A204.1 (cell line): ENCODE results near the gene COMTD1.

Source experiments
- FAIRE-seq: peaks from 2 replicates; lab custom pipeline; 2012; peaks lifted over from hg19 to GRCh38; lab: Jason Lieb, UNC

Gene COMTD1

DNA sequence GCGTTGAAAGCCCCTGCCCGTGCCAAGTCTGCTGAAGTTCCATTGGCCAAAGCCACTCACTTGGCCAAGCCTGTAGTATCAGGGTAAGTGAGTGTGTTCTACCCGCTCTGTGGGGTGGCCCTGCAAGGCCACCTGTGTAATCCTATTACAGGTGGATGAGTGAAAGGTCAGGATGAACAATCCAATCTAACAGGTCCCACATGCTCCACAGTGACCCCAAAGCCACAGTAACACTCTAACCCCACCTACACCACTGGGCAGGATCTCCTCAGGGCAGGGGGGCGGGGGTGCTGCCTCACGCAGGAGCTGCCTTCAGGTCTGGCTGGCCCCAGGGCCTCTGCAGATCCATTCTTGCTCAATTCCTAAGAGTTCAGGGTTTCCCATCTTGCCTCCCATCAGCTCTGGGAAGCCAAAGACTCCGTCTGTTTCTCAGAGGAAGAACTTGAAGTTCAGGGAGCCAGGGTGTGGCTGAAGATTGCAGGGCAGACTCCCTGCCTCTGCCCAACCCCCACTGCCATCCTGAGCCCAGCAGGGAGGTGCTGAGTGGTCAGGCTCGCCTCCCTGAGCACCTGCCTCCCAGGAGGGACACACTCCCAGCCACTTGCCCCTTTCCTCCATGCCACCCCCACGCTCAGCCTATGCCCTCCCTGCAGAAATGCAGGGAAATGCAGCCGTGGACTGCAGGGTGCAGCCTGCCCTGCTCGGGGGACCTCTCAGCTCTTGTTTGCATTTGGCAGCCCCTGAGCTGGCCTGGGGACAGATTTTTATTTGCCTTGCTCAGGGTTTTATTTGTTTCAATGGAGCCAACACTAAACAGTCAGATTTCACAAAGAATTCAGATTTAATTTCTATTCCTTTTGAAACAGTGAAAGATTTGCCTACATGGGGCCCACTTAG lies 9.8 kb upstream of the COMTD1 start:
- no peak for FAIRE-seq

DNA sequence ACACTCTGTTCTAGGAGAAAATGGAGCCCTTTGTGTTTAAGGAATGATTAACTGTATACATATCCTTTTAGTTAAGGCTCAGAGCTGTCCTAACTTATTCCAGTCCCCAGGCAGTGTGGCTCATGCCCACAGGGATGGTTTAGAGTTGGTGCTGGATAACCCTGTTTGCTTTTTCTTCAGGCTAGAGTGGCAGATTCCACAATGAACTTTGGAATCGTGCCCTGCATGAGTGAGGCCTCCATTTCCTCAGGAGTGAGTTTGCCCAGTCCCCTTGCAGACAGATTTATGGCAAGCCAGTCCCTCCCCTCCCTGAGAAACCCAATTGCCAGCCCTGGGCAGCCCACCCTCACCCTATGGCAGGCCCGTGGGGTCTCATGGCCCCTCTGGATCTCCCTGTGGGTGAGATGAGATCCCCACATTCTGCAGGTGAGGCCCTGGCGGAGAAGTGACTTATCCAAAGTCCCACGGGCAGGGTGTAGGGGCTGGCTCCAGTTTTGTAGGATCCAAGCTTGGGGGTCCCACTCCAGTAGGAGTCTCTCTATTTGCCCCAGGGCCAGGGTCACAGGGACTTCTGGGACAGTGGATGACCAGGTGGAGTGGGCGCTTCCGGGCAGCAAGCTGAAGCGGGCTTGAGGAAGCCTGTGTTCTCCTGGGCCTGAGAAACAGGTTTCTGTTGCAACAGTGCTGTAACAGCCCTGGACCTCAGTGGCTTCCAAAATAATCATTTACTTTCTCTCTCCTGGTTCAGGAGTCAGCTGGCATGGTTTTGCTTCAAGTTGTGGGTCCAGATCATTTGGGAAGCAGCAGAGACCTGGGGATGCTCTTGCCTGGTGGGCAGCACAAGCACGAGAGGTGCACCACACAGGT lies 9.0 kb upstream of the COMTD1 start:
- FAIRE-seq, result no peak

DNA sequence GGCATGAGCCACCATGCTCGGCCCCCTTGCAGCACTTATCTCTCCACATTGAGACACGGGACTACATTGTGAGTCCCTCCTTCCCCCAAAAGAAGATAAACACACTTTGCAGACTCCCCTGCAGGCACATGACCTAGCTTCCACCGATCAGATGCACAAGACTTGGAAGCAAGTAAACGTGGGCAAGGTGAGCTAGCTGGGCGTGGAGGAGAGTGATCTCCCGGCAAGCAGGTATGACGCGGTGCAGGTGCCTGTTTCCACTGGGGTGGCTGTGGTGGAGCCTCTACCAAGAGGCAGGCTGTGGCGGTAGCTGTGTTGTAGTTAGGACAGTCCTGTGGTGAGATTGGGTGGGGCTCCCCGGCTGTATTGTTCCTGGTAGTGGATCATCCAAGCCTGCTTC lies 7.7 kb upstream of the COMTD1 start:
- no peak for FAIRE-seq

DNA sequence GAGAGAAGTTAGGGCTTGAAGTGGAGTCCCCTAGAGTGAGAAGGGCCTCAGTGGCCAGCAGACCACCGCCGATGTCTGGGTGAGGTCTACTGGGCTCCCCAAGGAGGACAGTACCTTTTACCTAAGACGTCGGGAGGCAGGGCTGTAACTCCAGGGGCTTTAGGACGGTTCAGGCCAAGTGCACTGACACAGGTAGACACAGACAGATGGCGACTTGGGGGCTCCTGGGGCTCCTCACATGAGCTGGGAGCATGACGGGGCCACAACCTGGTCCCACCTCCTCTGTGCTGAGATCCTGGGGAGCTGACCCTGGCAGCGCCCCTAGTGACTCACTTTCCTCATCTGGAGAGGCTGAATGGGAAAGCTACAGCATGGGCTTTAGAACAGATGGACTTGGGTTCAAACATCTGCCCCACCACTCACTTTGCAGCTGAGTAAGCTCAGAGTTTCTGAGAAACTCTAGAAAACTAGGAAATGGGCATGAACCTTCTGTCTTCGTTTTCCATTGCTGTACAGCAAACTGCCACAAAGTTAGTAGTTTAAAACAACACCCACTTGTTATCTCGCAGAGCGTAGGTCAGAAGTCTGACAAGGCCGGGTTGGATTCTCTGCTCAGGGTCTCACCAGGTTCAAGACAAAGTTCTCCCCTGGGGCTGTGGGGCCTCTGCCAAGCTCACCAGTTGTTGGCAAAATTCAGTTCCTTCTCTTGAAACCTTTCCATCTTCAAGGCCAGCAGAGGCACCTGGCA lies 4.7 kb upstream of the COMTD1 start:
- no peak for FAIRE-seq

DNA sequence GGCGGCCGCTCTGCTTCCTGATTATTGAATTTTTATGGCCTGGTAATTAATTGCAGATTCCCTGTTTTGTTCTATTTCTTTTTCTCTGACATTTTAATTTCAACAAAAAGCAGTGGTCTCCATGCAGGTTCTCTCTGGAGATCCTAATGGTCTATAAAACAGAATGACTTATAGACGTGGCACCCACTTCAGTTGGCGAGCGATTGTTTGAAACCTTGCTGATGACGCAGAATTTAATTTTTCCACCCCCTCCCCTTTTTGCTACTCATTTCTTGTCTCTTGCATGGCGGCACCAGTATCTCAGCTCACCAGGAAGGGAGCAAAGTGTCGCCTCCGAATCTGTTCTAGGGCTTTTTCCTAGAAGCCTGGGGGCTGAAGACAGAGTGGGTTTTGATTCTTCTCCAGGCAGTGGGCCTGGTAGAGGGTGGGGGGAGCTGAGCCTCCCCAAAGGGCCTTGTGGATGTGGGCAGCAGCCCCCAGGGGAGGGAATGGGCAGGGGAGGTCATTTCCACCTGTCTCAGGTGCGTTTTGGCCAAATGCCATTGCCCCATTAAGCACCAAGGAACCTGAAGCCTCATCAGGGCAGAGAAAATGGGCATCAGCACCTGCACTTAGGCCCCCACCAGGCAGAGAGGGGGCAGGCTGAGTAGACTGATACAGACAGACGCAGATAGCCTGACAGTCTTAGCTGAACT lies 3.5 kb upstream of the COMTD1 start:
- FAIRE-seq, result no peak

DNA sequence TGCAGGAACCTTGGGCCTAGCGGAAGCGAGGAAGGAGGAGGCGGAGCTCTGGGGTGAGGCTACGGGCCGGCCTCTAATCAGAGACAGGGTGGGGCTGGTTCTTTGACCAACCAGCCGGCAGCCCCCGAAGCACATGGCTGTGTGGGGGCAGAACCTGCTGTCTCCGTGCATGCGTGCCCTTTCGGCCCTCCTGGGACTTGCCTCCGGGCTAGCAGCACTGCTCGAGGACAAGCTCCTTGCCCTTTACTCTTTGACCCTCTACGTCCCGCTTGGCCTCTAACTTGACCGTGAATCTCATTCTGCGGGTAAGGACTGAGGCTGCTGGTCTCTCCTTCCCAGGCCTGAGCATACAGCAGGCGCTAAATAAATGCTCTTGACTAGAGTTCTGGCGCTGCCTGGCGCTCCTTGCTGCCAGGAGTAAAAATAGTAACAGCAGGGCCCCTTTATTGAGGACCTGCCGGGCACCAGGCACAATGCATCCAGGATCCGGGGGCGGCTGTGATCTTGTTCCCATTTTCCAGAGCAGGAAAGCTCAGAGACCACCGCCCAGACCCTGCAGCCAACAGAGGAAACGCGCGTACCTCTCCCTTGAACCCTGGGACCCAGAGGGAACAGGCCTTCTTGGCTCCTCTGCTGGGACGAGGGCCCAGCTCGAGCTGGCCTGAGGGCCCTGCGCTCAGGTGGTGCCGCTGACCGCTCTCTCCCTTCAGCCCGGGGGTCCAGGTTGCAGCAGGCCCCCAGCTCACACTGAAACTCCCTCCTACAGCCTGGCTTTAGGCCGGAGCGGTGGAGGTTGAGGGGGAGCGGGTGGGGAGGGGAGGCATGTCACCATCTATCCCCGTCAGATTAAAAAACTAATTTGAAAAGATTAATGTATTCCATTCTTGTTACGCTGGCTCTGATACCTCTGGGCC lies 2.7 kb upstream of the COMTD1 start:
- no peak for FAIRE-seq

DNA sequence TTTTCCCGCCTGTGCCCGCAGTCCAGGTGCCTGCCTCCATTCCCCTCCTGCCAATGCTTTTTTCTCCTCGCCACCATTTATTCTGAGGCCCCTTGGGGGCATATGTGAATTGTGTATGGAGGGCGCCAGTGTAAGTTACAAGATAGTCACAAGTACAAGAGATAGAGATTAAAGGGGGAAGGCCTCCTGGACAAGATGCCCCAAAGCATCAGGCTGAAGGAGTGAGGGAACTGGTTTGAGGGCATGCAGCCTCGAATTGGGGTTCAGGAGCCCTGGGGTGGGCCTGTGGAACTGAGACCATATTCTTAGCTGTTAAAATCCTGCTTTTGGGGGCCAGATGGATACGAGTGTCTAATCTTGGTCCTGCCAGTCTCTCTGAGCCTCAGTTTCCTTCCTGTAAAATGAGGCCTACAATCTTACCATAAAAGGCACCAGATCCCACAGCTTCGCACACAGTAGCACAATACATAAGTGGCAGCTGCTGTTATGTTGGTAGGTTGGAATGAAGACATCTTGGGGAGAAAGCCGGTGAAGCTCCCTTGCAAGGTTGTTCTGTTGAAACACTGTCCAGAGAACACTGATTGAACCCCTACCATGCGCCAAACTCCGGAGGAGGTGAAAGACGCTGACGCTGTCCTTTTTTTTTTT lies 545 bp upstream of the COMTD1 start:
- FAIRE-seq, result no peak

DNA sequence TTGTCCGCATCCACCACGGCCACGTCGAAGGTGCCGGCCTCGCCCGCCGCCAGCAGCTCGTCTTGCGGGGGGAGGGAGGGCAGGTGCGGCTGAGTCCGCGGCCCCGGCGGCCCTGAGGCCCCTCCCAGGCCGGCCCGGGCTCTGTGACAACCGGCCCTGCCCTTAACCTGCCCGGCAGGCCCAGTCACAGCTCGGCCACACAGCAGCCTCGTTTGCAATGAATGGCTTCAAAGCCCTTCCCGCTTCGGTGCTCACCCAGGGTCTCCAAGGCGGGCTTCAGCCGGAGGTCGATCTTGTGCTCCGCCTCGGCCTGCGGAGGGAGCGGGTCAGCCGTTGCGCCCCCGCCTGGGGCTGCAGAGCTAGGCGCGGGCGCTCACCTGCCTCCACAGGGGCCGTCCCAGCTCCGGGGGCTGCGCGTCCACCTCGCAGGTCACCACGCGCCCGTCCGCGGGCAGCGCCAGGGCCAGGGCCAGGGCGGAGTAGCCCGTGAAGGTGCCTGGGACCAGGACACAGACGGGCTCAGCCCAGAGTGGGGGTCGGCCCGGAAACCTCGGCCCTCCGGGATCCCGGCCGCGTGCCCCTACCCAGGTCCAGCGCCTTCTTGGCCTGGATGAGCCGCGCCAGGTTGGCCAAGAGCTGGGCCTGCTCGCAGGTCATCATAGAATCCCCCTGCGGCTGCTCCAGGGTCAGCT lies 928 bp downstream of the COMTD1 start:
- FAIRE-seq, result no peak

DNA sequence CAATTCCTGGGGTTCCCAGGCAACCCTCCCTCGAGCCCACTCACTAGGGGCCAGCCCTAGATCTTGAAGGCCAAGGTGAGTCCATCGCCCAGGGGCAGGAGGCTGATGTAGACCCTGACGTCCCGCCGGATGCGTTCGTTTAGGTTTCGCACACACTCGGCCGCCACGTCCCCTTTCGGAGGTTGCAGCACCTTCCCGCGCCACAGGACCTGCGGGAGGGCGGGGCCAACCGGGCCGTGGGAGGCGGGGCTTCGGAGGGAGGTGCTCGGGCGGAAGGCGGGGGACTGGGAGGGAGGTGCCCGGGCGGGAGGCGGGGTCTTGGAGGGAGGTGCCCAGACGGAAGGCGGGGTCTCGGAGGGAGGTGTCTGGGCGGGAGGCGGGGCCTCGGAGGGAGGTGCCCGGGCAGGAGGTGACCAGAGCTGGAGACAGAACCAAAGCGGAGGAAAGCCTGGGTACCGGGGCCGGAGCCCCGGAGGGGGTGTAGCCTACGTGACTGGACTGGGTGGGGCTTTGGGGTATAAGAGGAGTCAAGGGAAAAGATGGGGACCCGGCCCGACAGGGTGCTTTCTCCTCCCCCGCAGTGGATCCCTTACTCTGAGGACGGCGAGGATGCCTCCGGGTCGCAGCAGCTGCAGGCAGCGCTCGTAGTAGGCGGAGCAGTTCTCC lies 1.6 kb downstream of the COMTD1 start:
- FAIRE-seq, result no peak

DNA sequence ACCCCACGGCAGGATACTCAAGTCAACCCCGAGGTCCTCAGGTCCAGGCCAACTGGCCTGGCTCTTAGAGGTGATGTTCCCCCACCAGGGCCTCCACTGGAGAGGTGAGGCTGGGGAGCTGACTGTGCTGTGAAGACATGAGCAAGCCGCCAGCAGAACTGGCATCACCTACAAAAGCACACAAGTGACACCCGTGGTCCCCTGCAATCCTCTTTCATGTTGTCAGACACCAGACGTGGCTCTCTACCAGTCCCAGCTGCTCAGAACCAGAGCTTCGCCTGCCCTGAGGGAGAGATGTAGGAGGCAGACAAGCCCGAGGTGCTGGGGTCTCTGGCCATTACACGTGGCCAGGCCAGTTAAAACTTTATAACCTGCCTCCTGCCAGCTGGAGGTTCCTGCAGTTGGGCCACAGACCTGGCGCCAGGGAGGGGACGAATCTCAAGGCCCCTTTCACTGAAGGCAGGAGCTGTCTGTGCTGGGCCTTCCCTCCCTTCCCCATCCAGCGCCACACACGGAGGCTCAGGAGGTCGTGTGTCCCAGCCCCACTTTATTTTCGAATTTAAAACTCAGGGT lies 2.2 kb downstream of the COMTD1 start:
- FAIRE-seq, result no peak

DNA sequence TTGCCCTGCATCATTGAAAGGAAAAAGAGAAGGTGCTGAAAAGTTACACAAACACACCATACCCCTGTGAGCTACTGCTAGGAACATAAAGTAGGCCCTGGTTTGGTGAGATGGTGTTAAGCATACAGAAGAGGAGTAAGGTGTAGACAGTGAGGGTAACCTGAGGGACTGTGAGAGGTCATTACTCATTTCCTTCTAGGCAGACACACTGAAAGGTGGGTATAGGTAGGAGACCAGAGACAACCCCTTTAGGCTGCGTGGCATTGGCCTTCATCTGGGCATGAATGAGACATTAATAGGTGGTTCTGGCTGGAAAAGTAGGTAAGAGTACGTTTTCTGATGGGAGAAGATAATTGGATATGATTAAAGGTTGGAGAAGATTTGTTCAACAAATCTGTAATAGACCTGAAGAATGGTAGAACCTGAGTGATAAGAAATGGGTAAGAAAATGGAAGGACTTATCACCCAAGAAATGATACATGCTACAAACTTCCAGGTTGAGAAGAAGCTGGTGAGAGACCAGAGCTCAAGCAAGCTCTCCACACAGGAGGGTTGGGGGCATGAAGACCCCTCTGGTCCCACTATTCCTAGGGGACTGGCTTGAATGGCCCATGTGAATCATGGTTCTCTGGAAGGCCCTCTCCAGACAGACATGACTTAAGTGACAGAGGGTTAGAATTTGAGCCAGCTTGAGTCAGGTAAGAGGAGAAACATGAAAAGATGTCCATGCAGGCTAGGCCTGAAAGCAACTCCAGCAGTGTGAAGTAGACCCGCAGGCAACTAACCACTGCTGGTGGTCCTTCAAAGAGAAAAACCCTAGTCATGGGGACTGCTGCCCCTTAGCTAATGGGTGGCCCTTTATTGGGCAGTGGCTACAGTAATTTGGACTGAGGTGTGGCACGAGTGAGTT lies 3.8 kb downstream of the COMTD1 start:
- FAIRE-seq, result no peak

DNA sequence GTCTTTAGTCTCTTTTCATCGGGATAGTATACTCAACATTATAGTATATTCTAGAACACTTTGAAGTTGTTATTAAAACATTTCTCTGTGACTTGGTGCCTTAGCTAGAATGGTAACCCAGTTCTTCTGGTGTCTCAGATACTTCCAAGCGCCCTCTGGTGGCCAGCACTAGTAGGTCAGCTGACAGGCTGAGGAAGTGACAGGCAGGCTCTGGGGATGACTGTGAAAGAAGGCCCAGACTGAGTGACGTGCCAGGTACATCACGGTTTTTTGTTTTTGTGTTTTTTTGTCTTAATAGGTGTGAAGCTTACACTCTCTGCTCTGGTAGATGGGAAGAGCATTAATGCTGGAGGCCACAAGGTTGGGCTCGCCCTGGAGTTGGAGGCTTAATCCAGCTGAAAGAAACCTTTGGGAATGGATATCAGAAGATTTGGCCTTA lies 5.1 kb downstream of the COMTD1 start:
- peak; percentile 75 for FAIRE-seq

DNA sequence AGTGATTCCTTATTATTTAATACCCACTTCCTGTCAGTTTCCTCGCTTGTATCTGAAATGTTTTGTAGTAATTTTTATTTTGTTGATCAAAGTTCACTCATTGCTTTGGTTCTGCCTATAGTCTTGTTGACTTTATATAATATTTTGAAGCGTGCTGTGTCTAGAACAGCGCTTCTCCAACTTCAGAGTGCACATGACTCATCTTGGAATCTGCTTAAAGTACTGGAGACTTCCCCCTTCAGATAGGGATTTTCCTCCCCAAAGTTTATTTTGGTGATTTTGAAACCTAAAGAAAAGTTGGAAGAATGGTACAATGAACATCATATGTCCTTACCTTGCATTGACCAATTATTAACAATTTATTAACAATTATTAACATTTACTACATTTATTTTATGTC lies 5.8 kb downstream of the COMTD1 start:
- no peak for FAIRE-seq

DNA sequence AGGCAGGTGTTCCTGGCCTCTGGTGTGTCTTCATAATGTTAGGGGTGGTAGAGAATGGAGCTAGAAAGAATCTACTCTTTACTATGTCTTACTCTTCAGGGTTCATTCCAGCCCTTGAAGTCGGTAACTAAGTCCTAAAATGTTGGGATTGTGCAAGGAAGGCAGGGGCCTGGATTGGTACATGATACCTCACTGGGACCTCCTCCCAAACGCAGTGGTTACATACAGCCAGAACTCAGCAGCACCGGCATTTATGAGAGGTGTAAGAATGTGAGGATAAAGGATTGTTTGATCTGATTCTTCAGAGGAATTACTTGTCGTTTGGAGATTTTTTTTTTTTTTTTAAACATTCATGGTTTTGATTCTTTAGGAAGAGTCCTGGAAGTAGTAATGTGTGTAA lies 6.9 kb downstream of the COMTD1 start:
- no peak for FAIRE-seq

DNA sequence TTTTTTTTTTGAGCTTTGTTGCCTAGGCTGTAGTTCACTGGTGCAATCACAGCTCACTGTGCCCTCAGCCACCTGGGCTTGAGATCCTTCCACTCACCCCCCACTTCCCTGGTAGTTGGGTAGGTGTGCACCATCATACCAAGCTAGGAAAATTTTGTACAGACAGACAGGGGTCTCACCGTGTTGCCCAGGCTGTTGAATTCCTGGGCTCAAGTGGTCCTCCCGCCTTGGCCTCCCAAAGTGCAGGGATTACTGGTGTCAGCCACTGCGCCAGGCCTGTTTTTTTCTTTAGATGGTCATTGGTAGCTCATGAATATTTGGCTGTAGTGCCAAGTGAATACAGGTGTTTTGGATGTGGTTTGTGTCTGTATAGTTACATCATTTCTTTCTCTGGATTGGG lies 7.5 kb downstream of the COMTD1 start:
- no peak for FAIRE-seq

DNA sequence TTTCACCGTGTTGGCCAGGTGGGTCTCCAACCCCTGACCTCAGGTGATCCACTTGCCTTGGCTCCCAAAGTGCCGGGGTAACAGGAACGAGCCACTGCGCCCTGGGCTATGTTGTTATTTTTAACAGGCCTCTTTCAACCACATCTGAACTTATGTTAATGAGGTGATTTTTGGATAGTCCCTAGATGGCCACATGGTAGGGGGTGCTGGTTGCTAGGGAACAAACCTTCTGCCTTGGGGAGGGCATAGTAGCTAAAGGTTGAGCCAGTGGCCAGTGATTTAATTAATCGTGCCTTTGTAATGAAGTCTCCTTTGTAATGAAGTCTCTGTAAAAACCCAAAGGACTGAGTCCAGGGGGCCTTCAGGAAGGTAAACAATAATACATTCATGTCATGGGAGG lies 9.1 kb downstream of the COMTD1 start:
- FAIRE-seq, result no peak

DNA sequence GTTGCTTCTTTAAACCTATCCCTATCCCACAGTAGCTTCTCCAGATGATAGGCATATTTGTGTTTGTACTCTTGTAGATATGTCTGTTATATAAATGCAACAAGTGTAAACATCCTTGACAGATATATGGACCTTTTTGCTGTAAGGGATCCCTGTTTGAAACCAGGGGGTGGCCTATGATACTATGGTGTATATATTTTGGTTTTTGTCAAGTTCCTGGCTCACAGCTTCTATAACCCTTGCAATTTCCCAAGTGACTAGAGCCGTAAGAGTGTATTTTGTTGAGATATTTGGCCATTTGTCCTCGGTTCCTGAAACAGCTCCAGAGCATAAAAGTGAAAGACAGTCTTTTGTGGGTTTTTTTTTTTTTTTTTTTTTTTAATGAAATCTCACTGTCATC lies 9.7 kb downstream of the COMTD1 start:
- FAIRE-seq, result no peak

DNA sequence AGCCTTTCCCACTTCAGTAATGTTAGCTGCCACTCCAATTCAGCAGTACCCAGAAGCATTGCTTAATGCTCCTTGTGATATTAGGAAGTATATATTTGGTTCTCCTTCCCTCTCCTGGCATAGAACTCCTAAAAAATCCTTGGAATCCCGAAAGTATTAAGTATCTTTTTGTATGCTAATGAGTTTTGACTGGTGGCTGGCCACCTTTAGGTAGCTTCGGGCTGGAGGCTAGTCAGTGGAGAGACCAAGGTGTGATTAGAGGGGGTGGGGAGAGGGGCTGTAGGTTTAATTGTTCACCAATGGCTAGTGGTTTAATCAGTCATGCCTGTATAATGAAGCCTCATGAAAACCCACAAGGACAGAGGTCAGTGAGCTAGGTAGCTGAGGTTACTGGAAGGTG lies 12.2 kb downstream of the COMTD1 start:
- FAIRE-seq, result no peak
